A673 (cell line): ENCODE results near the gene TBRG4.

Experiments used
- CTCF ChIP-seq: fragments of 300-800, 200-600 bp; sonication (generic); conservative IDR thresholded peaks from 2 replicates; pipeline ENCODE4 v1.5.1; 2017; ENCODE audit warnings: low read depth, mild to moderate bottlenecking, antibody characterized with exemption, low read length, moderate library complexity, mixed read lengths
- EZH2 ChIP-seq: fragments of 200-600 bp; sonication (generic); IDR thresholded peaks from 2 replicates; pipeline ENCODE4 v1.6.1; 2017; ENCODE audit warnings: borderline replicate concordance, low read depth, mild to moderate bottlenecking, mixed read lengths, antibody characterized with exemption, low read length; ENCODE audit not compliant: poor library complexity, severe bottlenecking

DNA sequence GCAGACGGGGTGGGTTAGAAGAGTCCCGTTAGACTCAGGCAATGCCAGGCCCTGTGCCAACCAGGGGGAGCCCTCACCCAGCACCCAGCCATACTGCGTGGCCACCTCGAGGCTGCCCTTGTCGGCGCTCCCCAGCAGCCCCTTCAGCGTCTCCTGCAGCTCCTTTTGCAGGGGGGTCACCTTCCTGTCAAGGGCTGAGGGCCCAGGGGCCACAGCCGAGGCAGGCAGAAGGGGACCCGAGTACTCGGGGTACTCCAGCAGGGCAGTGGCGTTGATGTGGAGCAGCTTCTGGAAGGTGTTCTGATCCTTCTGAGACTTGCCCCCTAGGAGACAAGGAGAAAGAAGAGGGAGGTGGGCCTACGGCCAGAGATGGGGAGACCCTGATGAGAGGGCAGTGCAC, 9.7 kb downstream of the TBRG4 start:
- TF ChIP-seq CTCF = no peak
- no peak for TF ChIP-seq EZH2
